ENCODE measurements around the gene ACOT6.

The ACOT6 gene

DNA sequence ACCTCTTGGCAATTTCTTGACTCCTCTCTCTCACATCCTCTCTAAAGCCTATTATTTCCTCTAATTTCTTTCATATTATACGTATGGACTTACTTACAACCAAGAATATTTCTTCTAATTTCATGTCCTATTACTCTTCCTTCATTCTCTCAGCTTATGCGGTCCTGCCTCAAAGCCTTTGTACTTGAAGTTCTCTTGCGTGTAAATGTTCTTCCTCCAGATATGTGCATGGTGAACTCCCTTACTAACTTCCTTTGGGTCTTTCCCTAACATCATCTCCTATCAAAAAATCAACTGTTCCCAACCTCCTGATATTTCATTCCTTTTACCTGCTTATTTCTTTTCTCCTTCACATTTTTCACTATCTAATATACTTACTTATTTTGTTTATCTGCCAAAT, 55.5 kb downstream of the ACOT6 start:
- TF ChIP-seq, protein P1, sequence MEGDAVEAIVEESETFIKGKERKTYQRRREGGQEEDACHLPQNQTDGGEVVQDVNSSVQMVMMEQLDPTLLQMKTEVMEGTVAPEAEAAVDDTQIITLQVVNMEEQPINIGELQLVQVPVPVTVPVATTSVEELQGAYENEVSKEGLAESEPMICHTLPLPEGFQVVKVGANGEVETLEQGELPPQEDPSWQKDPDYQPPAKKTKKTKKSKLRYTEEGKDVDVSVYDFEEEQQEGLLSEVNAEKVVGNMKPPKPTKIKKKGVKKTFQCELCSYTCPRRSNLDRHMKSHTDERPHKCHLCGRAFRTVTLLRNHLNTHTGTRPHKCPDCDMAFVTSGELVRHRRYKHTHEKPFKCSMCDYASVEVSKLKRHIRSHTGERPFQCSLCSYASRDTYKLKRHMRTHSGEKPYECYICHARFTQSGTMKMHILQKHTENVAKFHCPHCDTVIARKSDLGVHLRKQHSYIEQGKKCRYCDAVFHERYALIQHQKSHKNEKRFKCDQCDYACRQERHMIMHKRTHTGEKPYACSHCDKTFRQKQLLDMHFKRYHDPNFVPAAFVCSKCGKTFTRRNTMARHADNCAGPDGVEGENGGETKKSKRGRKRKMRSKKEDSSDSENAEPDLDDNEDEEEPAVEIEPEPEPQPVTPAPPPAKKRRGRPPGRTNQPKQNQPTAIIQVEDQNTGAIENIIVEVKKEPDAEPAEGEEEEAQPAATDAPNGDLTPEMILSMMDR (IDR thresholded peaks at IDR 0.05; ENCODE audit: extremely low read depth, missing control alignments), result no peak
- DNase-seq (ENCODE audit: low spot score), result no peak

Measured in GM20000 (cell line).